GM06990 (cell line): ENCODE data around the gene NEDD4L.

Experiments used
- DNase-seq: peaks from one replicate; pipeline ENCODE4 v3.0.0-alpha.2; 2011; ENCODE audit not compliant: insufficient read length; ENCODE audit errors: extremely low read depth
- H3K27me3 ChIP-seq: replicated peaks from 2 replicates; pipeline ENCODE4 v1.6.0; 2011; ENCODE audit warnings: low read length; ENCODE audit not compliant: control insufficient read depth, insufficient read depth
- H3K36me3 ChIP-seq: 2 replicates; pipeline ENCODE4 v1.5.1; 2011; ENCODE audit warnings: low read length; ENCODE audit not compliant: control insufficient read depth, insufficient read depth
- H3K4me3 ChIP-seq: replicated peaks from 2 replicates; pipeline ENCODE4 v1.5.1; 2011; ENCODE audit warnings: low read depth, mild to moderate bottlenecking, control low read depth, low read length
- TF ChIP-seq, protein P1 (sequence below): IDR thresholded peaks from 2 replicates; pipeline ENCODE4 v1.5.1; 2011; ENCODE audit warnings: low read length, control low read depth, mild to moderate bottlenecking, inconsistent platforms; ENCODE audit not compliant: insufficient read depth, poor library complexity, severe bottlenecking

Gene NEDD4L

DNA sequence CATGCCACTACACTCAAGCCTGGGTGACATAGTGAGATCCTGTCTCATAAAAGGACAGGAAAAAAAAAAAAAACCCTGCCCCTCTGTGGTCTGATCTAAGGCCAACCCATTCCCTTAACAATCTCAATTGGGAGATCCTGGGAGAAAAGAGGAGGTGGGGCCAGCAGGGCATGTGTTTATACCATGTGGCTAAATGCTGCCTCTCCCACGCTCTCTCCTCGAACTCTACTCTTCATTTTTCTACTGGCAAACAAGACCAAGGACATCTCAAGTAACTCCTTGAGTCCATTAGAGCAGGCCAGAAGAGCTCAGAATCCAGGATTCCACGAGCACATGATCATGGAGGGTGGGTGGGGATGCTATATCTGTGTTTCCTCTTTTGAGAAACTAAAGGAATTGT is 16.7 kb upstream of the NEDD4L start:
- Histone ChIP-seq H3K4me3 (no peak overlapping the region), H3K36me3 (no peaks in the 10 kb centered on the region), H3K27me3 (no peaks in the 10 kb centered on the region; the same call in 1 of the 2 replicates)
- TF ChIP-seq, protein P1, sequence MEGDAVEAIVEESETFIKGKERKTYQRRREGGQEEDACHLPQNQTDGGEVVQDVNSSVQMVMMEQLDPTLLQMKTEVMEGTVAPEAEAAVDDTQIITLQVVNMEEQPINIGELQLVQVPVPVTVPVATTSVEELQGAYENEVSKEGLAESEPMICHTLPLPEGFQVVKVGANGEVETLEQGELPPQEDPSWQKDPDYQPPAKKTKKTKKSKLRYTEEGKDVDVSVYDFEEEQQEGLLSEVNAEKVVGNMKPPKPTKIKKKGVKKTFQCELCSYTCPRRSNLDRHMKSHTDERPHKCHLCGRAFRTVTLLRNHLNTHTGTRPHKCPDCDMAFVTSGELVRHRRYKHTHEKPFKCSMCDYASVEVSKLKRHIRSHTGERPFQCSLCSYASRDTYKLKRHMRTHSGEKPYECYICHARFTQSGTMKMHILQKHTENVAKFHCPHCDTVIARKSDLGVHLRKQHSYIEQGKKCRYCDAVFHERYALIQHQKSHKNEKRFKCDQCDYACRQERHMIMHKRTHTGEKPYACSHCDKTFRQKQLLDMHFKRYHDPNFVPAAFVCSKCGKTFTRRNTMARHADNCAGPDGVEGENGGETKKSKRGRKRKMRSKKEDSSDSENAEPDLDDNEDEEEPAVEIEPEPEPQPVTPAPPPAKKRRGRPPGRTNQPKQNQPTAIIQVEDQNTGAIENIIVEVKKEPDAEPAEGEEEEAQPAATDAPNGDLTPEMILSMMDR: no peak
- DNase-seq: no peak

DNA sequence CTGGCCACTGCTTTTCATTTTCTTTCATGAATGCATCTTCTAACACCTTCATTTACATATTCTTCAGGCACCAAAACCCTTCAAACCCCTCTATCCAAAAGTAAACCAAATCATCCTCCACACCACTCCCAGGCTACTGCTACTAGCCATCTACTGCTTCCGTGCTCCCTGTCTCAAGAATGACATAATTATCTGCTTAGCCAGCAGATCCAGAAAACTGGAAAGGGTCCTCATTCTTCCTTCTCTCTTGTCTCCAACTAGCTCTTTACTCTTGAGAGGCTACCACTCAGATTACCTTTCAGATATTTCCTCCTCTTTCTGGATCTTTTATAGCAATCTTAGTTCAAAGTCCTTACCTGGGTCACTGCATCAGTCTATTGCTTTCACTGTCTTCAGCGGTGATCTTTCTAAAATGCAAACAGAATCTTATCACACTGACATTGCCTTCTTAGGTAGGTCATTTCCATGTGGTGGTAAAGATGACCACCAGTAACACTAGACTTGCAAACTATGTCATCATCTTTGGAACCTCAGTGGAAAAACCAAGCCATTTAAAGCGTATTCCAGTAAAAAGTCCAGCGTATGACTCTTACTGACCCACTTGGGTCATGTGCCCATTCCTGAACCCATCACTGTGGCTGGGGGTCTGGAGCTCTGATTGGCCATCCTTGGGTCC is 15.8 kb upstream of the NEDD4L start:
- H3K36me3 ChIP-seq: no peaks in the 10 kb centered on the region
- TF ChIP-seq, protein P1: no peak
- H3K4me3 ChIP-seq: no peak overlapping the region
- no peaks in the 10 kb centered on the region; the same call in 1 of the 2 replicates for H3K27me3 ChIP-seq
- DNase-seq: no peak

DNA sequence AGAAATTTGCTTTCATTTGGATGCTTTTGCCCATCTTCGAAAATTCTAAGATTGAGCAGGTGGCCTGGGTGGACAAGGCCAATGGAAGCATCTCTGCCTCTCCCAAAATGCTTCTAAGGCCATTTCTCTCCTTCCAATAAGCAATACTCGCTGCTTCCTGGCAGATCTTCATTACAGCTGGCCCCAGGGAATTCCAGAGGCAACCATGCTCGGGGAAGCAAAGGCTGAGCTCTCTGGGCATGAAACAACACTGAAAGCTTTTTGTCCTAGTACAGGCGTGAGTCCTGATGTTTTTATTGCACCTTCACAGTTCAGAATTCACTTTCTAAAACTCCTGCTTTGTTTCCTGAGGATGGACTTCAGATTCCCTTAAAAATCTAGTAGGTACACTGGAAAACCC is 11.8 kb upstream of the NEDD4L start:
- no peak for DNase-seq
- Histone ChIP-seq H3K36me3 (no peaks in the 10 kb centered on the region), H3K4me3 (no peak overlapping the region), H3K27me3 (no peaks in the 10 kb centered on the region; the same call in none of the 2 replicates)
- TF ChIP-seq, protein P1: no peak

DNA sequence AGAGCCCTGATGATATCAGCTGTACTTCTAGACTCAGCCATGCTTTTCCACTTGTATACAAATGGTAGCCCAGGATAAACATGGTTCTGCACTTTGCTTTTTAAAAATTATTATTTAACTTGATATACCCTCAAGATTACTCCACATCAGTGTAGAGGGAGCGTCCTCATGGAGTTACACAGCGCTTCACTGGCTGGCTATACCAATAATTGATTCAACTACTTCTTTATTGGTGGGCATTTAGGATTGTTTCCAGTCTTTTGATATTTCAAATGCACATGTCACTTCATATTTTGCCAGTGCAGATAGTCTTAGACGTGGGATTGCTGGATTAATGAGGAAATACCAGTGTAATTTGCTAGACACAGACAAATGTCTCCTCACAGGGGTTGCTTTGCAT is 10.8 kb upstream of the NEDD4L start:
- no peaks in the 10 kb centered on the region; the same call in 1 of the 2 replicates for H3K27me3 ChIP-seq
- TF ChIP-seq, protein P1: no peak
- no peaks in the 10 kb centered on the region for H3K36me3 ChIP-seq
- DNase-seq: no peak
- no peak overlapping the region for H3K4me3 ChIP-seq

DNA sequence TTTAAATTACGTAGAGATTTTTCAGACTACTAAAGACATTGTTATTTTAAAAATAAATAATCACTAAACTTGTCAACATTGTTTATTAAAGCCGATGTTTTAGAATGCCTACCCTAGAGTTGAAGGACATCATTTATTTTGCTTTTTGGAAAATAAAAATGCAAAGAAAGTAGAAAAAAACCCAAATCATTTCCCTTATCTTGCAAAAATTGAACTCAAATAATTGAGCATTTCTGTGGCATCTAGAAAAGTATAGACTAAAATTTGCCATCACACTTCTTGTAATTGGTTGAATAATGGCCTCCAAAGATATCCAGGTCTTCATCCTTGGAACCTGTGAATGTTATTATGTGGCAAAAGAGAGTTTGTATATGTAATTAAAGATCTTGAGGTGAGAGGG is 9.7 kb upstream of the NEDD4L start:
- no peaks in the 10 kb centered on the region; the same call in 1 of the 2 replicates for H3K27me3 ChIP-seq
- no peak for DNase-seq
- H3K36me3 ChIP-seq: no peaks in the 10 kb centered on the region
- H3K4me3 ChIP-seq: no peak overlapping the region
- TF ChIP-seq, protein P1: no peak
